HG03108 (cell line): ENCODE measurements around the gene NOP16.
"Not testable (repeated sequence)": the region's sequence is repeated elsewhere in the genome, so short reads cannot be mapped to it uniquely, and the experiment has no call there.

Experiments used
- ATAC-seq: cut with Tn5 transposase; IDR thresholded peaks from one replicate; pipeline ENCODE4 v1.9.1; 2021; ENCODE audit warnings: moderate library complexity; ENCODE audit not compliant: unreplicated experiment

NOP16 gene

DNA sequence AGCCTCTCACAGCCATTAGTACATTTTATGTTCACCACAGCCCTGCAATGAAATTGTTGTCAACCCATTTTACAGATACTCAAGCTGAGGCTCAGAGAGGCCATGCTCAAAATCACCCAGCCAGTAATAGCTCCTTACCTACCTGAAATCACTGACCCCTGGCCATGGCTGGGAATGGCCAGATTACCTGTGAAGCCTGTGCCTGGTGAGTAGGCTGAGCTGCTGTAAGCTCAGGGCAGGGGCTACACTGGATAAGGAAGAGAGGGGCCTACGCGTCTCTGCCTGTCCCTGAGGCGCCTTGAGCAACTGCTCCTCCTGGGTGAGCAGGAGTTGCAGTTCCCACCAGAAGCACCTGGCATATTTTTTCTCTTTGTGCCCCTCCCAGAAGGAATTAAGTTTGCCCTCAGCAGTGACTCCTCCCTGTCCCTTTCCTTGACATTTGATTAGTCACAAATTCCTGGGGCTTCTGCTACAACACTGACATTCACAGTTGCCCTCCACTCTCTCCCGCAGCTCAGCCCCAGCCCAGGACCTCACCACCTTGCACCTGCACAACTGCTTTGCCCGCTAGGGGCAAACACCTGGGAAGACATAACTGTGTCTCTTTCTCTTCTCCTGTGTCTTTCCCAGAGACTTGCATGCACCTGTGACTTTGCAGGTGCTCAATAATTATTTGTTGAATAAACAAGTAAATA is 22.2 kb upstream of the NOP16 start:
- ATAC-seq = no peak

DNA sequence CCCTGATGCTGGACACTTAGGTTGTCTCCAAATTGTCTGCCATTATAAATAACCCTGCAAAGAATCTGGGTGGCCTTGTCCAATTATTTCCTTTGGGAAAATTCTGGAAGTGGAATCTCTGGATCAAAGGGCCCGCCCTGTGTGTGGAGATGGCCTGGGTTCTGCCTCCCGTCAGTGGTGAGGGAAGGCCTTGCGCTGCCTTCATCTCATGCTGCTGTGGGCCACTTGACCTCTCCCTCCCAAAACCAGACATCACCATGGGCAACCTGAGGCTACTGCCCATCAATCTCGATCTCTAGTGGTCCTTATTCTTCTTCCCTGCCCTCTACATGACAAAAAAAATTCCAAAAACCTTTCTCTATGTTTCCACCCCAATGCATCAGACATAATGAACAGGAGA is 21.4 kb upstream of the NOP16 start:
- no peak for ATAC-seq

DNA sequence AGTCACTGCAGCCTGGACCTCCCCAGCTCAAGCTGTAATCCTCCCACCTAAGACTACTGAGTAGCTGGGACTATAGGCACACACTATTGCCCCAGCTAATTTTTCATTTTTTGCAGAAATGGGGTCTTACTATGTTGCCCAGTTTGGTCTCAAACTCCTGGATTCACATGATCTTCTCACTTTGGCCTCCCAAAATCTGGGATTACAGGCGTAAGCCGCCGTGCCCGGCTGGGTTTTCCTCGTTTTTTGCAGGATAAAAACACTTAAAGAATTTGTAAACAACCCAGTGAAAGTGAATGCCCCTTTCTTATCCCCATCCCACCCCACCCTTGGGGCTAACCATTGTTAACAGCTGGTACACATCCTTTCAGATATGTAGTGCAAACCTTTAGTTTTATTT is 20.2 kb upstream of the NOP16 start:
- ATAC-seq = no peak

DNA sequence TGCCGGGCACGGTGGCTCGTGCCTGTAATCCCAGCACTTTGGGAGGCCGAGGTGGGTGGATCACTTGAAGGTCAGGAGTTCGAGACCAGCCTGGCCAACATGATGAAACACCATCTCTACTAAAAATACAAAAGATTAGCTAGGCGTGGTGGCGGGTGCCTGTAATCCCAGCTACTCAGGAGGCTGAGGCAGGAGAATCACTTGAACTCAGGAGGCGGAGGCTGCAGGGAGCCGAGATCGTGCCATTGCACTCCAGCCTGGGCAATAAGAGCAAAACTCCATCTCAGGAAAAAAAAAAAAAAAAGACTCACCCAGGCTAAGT is 19.8 kb upstream of the NOP16 start:
- ATAC-seq = not testable (repeated sequence)

DNA sequence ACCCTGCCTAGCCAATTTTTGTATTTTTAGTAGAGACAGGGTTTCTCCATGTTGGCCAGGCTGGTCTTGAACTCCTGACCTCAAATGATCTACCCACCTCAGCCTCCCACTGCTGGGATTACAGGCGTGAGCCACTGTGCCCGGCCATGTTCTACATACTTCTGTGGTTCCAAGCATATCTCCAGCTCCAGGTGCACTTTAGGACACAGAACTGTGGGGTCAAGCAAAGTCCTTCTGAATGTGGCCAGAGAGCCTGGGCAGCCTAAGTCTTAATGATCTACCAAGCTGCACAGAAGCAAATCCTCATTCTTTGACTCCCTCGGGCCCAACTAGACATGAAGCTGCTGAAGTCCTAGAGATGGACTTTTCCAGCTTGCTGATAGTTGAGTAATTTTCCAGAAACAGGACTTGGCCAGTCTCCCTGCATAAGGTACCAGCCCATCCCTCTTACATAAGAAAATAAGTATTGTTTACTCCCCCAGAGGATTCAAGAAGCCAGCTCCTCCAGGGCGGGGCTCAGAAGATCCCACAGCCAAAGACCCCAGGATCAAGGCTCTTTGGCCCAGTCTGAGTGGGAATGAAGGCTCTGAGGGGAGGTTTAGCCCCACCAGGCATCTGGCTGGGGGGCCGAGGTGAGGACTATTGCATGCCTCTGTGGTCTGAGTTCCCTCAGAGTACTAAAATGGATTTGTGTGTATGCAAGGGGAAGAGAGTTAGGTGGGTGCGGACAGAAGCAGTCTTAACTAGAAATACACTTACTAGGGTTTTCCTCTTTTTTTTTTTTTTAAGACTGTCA is 19.3 kb upstream of the NOP16 start:
- ATAC-seq = no peak

DNA sequence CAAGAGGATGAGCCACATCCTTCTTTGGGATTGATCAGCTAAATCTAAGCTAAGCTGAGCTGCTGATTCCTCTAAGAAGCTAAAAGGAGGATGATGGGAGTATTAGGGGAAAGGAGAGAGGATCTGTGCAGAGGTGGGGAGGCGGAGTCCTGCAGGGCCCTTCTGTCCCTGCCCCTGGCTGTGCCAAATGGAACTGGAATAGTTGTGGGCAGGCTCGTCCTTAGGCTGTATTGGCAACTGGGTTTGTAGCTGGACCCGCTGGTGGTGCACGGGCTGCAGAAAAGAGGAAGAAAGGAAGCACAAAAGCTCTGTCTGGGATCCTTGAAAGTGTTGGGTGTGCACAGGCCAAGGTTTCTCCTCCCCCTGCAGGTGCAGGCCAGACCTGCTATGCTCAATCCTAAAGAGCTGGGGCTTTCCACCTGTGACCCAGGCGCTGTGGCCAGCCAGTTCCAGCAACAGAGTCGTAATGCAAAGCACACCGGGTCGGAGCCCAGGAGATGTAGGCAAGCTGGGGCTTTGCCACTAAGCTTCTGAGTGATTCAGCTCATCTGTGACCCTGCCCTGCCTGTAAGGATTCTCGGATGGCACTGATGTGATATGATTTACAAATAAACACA is 18.1 kb upstream of the NOP16 start:
- ATAC-seq = no peak

DNA sequence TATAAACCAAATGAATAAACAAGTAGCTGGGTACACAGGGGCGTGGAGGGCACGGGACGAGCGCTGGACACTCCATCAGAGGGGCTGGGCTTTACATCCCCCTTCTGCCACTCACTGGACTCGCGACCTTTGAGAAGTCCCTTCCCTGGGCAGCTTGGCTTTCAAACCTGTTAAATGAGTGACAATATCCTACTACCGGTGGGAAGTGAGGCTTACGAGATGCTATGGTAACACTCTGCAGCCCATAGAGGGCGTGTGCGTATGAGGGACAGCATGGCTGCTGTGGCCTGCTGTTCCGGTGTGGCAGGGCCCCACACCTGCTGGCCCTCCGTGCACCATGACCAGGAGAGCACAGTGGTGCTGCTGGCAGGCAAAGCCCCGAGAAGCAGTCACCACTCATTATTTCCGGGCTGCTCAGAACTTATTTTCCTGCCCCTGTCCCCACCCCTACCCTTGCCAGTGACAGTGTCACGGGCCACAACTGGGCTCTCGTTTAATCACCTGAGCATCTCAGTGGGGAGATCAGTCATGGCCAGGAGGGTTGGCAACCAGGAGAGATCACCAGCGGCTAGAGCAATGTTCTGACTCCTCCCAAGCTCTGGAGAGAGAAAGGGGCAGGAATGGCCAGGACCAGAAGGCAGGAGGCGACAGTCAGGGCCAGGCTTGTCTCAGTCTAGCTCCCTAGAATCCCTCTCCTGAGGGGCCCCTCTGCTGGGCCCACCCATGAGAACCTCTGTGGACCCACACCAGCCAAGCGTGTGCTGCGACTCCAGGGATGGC is 17.4 kb upstream of the NOP16 start:
- ATAC-seq = no peak

DNA sequence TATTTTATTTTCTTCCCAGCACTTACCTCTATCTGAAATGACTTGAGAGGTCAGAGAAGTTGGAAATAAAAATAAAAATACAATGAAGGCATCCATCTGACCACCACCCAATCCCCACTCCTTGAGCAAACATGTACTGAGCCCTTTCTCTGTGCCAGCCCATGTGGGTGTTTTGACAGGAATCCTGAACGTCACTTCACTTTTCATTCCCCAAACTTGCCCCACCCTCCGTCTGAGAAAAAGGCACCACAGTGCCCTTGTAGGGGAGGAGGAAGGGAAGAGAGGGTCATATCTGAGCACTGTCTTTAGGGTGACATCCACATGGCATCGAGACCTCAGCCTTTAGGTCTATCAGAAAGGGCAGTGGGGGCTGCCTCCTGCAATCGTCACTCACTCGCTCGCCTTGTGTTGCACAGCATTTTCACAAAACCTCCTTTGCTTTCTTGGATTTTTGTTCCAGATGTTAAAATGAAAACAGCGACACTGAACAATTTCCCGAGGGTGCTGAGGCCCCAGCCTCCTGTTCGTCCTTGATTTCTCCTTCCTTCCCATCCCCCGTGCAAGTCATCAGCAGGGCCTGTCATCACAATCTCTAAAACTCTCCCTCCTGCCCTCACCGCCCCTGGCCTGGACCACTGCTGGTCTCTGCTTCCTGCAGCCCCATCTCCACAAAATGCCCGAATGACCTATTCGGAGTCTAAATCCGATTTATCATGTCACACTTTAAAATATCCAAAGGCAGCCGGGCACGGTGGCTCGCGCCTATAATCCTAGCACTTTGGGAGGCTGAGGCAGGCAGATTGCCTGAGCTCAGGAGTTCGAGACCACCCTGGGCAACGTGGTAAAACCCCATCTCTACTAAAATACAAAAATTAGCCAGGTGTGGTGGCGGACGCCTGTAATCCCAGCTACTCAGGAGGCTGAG is 13.1 kb upstream of the NOP16 start:
- ATAC-seq = no peak

DNA sequence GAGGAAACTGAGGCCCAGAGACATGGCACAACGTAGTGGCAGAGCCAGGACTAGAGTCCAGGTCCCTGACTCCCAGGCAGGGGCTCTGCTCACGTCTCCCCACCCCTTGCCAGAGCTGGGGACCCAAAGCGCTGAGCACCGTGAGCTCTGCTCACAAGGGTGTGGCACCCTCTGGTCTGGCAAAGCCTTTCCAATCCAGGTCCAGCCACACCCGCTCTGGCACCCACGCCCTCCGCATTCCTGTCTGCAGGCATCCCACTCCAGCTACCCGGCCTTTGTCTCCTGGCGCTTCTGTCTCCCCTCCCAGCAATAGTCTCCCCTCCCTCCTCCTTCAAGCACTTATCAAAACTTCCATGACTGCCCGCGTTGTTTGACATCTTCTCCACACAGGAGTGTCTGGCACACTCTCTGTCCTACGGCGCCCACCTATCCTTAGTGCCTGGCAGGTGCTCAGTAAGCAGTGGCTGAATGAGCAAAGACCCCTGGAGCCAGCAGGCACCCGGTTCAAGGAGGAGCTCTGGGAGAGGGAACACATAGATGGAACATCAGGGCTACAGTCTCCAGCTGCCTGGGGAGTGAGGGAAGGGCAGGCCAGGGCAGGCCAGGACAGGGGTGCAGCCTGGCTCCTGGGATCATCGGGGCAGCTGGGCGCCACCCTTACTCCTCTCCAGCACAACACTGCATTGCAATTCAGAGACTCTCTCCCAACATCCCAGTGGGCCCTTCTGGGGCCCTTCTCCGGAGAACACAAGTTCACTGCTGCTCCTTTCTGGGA is 12.2 kb upstream of the NOP16 start:
- no peak for ATAC-seq

DNA sequence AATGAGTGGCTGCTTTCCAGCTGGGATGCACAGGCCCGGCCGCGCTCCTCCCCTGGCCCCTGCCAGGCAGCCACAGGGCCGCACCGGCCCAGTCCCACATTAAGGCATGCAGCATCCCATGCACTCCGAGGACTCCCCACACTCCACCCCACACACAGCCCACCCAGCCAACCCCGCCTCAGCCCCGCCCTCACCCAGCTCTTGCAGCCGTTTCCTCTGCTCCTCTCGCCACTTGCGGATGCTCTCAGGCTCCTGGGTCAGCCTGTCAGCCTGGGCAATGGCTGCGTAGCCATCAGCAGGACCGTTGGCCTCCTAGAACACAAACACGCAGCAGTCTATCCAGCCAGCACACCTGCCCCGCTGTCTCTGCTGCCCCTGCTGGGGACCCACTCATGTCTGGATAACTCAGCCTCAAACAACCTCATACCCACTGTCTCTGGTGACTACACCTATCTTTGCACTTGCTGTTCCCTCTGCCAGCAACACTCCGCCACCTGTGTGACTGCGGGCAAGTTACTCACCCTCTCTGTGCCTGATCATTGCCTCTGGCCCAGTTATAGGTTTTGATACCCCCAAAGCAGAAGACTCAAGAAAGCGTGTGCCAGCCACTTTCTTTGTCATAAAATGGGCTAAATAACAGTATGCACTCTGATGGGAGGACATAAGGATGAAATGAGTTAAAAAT is 9.5 kb upstream of the NOP16 start:
- ATAC-seq = no peak

DNA sequence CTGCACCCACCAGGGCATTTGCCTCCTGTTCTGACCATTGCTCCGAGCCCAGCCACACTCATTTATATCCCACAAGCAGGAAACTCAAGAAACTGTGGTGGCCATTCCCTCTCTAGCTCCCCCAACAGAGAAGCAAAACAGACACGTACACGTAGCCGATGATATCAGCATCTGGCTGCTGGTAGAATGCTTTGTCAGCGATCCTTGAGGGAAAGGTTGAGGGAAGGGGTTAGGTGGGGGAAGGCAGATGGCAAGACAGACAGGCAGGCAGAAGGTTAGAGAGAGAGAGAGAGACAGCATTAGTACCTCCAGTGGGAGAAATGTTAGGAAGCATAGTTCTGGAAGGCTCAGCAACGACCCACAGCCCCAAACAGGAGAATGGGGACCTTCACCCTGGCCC is 7.9 kb upstream of the NOP16 start:
- no peak for ATAC-seq

DNA sequence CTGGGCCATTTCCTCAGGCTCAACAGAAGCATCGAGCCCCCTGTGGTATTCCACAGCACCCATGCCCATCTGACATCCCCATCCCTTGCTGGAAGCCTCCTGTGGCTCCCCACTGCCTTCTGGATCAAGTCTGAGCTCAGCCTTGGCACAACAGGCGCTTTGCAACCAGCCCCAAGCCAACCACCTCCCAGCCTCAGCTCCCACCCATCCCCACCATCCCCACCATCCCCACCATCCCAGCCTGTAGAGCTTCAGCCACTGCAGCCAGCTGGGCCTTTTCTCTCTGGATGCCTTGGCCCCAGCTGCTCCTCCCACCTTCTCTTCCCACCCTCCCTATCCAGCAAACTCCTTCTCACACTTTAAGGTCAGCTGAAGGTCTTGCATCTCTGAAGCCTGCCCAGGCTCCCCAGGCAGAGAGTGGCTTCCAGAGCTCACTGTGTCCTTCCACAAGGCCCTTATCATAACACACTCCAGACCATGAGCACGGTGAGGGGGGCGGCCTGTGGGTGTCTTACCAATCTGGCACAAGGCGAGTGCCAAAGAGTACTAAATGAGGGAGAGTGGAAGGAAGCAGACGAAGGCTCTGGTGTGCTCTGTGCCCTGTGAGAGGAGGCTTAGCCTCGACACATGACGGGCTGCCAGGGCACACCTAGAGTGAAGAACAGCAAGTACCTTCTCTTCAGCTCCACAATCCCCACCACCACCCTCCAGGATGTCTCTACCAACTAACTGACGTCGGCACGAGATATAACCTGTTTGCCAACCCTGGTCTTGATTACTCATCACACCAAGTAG is 6.7 kb upstream of the NOP16 start:
- no peak for ATAC-seq

DNA sequence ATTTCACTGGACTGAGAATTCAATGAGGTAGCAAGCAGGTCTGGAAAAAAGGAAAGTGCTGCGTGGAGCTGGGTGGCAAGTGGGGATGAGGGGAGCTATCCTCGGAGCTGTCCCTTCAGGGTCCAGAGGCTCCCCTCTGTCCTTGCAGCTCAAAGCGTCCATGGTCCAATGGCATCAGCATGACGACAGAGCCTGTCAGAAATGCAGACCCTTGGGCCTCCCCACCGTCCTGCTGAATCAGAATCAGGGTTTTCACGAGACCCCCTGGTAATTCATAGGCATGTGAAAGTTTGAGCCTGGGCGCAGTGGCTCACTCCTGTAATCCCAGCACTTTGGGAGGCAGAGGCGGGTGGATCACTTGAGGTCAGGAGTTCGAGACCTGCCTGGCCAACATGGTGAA is 5.7 kb upstream of the NOP16 start:
- no peak for ATAC-seq

DNA sequence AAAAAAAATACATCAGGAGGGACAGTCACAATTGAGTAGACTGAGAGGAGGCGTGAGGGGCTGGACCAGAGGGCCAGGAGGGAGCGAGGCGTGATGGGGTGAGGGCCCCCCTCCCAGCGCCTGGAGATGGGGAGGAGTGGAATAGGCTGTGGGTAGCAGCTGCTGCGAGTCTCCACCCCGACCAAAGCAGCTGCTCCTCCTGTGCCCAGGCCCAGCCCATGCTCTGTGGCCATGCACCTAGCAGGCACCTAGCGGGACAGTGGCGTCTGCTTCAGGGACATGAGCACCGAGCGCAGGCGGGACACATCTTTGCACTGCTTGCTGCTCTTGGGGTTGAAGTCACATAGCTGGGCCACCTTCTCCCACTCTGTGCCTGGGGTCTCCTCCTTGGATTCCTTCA is 4.1 kb upstream of the NOP16 start:
- no peak for ATAC-seq

DNA sequence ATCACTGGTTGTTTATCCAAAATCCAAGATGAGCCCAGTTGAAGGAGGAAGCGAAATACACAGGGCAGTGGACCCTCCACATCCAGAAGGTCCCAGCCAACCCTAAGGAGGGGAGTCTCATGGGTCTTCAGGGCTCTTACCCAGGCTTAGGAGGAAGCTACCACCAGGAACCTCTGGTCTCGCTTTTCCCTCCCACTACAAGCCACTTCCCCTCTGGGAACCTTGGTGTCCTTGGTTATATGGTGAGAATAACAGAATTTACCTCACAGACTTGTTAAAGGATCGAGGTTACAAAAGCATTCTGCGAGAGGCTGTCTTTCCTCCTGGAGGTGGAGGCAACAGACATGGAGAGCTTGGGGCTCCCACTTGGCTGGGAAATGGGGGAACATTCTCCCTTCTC is 3.6 kb upstream of the NOP16 start:
- ATAC-seq = no peak

DNA sequence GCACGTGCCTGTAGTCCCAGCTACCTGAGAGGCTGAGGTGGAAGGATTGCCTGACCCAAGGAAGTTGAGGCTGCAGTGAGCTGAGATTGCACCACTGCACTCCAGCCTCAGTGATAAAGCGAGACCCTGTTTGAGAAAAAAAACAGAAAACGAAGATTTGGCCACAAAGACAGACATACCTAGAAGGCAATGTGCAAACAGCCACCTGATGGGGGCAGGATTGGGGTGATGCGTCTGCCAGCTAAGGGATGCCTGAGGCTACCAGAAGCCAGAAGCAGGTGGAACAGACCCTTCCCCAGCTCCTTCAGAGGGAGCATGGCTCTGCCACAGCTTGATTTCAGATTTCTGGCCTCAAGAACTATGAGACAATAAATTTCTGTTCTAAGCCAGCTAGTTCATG is 3.1 kb upstream of the NOP16 start:
- no peak for ATAC-seq

DNA sequence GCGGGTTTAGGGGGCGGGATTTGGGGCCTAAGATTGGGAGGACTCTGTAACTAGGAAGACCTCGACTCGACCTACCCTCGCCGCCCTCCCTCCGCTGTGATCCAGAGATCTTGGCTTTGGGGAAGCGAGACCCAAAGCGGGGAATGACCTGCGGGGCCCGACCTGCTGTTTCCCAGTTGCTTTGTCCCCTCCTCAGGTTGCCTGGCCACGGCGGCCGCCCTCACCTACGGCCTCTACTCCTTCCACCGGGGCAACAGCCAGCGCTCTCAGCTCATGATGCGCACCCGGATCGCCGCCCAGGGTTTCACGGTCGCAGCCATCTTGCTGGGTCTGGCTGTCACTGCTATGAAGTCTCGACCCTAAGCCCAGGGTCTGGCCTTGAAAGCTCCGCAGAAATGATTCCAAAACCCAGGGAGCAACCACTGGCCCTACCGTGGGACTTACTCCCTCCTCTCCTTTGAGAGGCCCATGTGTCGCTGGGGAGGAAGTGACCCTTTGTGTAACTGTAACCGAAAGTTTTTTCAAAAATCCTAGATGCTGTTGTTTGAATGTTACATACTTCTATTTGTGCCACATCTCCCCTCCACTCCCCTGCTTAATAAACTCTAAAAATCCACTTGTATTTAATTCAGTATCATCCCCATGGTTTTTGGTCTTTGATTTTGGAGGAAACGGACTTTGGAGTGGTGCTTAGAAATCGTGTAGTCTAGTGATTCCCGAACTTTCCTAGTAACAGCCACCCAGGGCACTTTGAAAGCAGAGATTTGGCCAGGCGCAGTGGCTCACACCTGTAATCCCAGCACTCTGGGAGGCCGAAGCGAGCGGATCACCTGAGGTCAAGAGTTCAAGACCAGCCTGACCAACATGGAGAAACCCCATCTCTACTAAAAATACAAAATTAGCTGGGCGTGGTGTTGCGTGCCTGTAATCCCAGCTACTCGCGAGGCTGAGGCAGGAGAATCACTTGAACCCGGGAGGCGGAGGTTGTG is 1.0 kb upstream of the NOP16 start:
- peak; percentile 21 for ATAC-seq
